Liver (tissue), 3 donors: Measurements from ENCODE around the gene ISM1.

ENCODE experiments used
- CTCF ChIP-seq: fragments of 150-350 bp; IDR thresholded peaks from 2 replicates; pipeline ENCODE4 v1.5.1; 2017; ENCODE audit warnings: improper control_type of control experiment, low read depth, low read length; ENCODE audit not compliant: missing input control
- GABPA ChIP-seq, 2 donors: IDR thresholded peaks in 1 of 2; conservative IDR thresholded peaks in 1 of 2; 2 replicates each; pipeline ENCODE4 v1.6.1; 2016; ENCODE audit warnings: antibody characterized with exemption in 2 of 2, mild to moderate bottlenecking in 1 of 2, moderate library complexity in 1 of 2
- RAD21 ChIP-seq, 2 donors: IDR thresholded peaks; 2 replicates each; pipeline ENCODE4 v1.6.1; 2016; ENCODE audit warnings: antibody characterized with exemption in 2 of 2, mild to moderate bottlenecking in 2 of 2
- ZBTB33 ChIP-seq: IDR thresholded peaks from 2 replicates; pipeline ENCODE4 v1.6.1; 2016; ENCODE audit warnings: antibody characterized with exemption
- donor health status: healthy.
- donor health status: healthy.

- TF ChIP-seq RAD21 (IDR thresholded peaks at IDR 0.05) (peak; percentile 24 to 55), ZBTB33 (peak; percentile 54), CTCF (no peak), GABPA (IDR thresholded peaks at IDR 0.05 in 1 of 2, conservative IDR thresholded peaks at IDR 0.05 in 1 of 2) (peak in 1 of 2 donors; percentile 19)
Observed at GRCh38 chr20:13245250-13245723, 24.2 kb downstream of the ISM1 start.
